Esophagus (tissue), 2 donors: Measurements from ENCODE around the gene MITF. TPM values are rescaled to one million over a fixed set of nuclear protein-coding genes. Genes with fewer than 3 reads are reported as not detected.

Experiments used
- H3K27ac ChIP-seq, 2 donors: one replicate each; pipeline ENCODE4 v1.5.1; 2013; ENCODE audit warnings: low read depth in 2 of 2, mild to moderate bottlenecking in 2 of 2, inconsistent platforms in 1 of 2, low read length in 1 of 2, moderate library complexity in 1 of 2
- H3K27me3 ChIP-seq, 2 donors: one replicate each; pipeline ENCODE4 v1.6.1; 2013; ENCODE audit warnings: low read length in 2 of 2, control low read depth in 1 of 2, mild to moderate bottlenecking in 1 of 2; ENCODE audit not compliant: insufficient read depth in 2 of 2, control insufficient read depth in 1 of 2
- H3K36me3 ChIP-seq, 2 donors: one replicate each; pipeline ENCODE4 v1.6.1; 2013; ENCODE audit warnings: low read length in 1 of 2; ENCODE audit not compliant: control insufficient read depth in 2 of 2, insufficient read depth in 2 of 2
- H3K4me1 ChIP-seq, 2 donors: one replicate each; pipeline ENCODE4 v1.6.1; 2013; ENCODE audit warnings: low read length in 1 of 2; ENCODE audit not compliant: control insufficient read depth in 2 of 2, insufficient read depth in 2 of 2
- H3K4me3 ChIP-seq, 2 donors: one replicate each; pipeline ENCODE4 v1.5.1; 2013; ENCODE audit warnings: low read length in 2 of 2, mild to moderate bottlenecking in 2 of 2, low read depth in 1 of 2, moderate library complexity in 1 of 2
- H3K9me3 ChIP-seq, 2 donors: one replicate each; pipeline ENCODE4 v1.6.1; 2013; ENCODE audit warnings: mild to moderate bottlenecking in 2 of 2, low read depth in 1 of 2, low read length in 1 of 2, moderate library complexity in 1 of 2; ENCODE audit not compliant: control insufficient read depth in 2 of 2, insufficient read depth in 1 of 2
- WGBS, 2 donors: extraction: QIAGEN DNeasy Blood & Tissue Kit; methylation state at CpG; one replicate each; pipeline ENCODE4 v1.1.7; 2013; 5-methylcytosine and 5-hydroxymethylcytosine counted together
- polyA plus RNA-seq, 2 donors: library from polyadenylated mRNA; stranded (reverse); fragments of 200-250 nt; gene quantifications; one replicate each; pipeline ENCODE4 v1.2.3, GENCODE V29; 2013
- donor health status: healthy with polysubstance abuse.
- donor health status: Bipolar disorder and iron deficiency.

MITF gene
- polyA plus RNA-seq, 2 donors: 2.0 to 3.3 TPM

DNA sequence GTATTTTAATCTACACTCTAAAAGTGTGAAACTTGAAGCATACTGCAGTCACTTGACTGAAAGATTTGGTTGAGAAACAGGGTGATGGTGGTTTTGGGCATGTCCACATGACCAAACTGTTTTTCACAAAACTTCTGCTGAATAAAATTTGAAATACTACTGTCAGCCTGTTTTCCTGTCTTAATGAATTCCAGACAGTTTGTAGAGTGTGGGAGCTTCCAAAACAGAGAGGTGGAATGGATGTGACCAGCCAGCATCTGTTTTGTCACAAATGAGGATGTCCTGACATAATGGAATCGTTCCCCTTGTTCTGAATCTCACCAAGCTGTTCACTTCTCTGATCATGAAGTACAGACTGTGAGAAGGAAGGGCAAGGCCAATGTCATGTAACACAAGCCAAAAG is 11.8 kb downstream of the MITF start:
- H3K4me3 ChIP-seq: no peak overlapping the region
- no peaks in the 10 kb centered on the region for H3K9me3 ChIP-seq
- no peaks in the 10 kb centered on the region for H3K27me3 ChIP-seq
- H3K27ac ChIP-seq: peak overlapping the region in 1 of 2 donors; percentile 41
- peaks cover 0 to 2% of the 10 kb centered on the region in 2 donors for H3K4me1 ChIP-seq
- WGBS, 2 donors: 62 to 64% methylated on average over 1 of the region's 1 CpG
- no peaks in the 10 kb centered on the region for H3K36me3 ChIP-seq

GRCh38 chr3:69752241-69752640 is 13.0 kb downstream of the MITF start:
- Histone ChIP-seq H3K9me3 (no peaks in the 10 kb centered on the region), H3K4me3 (no peak overlapping the region), H3K27ac (no peak overlapping the region), H3K27me3 (no peaks in the 10 kb centered on the region), H3K36me3 (no peaks in the 10 kb centered on the region), H3K4me1 (peaks cover 0 to 2% of the 10 kb centered on the region in 2 donors)
- 60 to 96% methylated on average over 1 of the region's 1 CpG for WGBS, 2 donors

GRCh38 chr3:69753179-69753775 is 14.0 kb downstream of the MITF start:
- Histone ChIP-seq H3K4me3 (no peak overlapping the region), H3K4me1 (peaks cover 0 to 2% of the 10 kb centered on the region in 2 donors), H3K36me3 (no peaks in the 10 kb centered on the region), H3K27me3 (no peaks in the 10 kb centered on the region), H3K27ac (no peak overlapping the region), H3K9me3 (no peaks in the 10 kb centered on the region)

- Histone ChIP-seq H3K9me3 (no peaks in the 10 kb centered on the region), H3K27me3 (no peaks in the 10 kb centered on the region), H3K27ac (no peak overlapping the region), H3K4me3 (no peak overlapping the region), H3K4me1 (peaks cover 0 to 2% of the 10 kb centered on the region in 2 donors), H3K36me3 (no peaks in the 10 kb centered on the region)
- WGBS, 2 donors: 65 to 78% methylated on average over 1 of the region's 1 CpG
These were observed 16.5 kb downstream of the MITF start for GRCh38 chr3:69755795-69756194.

DNA sequence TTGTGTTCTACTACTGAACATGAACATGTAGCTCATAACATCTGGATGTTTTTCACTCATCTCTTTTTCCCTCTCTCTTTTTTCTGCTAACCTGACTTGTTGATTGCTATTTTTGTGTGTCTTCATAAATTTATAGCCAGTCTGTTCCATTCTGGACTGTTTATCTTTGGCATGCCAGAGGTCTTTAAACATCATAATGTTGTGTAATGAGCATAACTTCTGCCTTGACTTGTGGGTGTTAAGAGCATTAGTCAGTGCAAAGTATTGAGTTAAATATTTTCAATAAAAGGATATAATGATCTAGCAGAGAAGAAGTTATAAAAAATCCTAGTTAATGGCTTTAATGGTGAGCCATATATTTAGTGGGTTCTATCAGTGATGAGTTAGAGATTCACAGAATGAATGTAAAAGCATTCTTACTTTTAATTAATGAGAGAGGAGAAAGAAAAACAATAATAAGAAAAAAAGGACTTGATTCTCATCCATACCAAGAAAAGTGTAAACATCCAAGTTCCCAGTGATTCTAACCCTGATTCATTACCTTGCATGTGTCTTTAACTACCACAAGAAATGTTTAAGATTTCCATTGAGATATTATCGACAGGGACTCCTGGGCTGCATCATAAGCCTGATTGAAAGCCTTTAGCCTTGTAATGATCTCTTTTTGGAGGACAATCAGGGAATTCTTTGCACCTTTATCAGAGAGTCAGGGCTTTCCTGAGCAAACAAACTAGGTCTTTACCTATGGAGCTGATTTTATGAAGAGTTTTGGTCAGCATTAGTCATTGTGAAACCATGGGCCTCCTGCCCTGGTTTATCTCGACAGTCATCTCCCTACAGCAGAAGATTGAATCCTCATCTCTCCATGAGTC is 22.9 kb downstream of the MITF start:
- H3K4me1 ChIP-seq: no peaks in the 10 kb centered on the region
- H3K27ac ChIP-seq: no peak overlapping the region
- no peak overlapping the region for H3K4me3 ChIP-seq
- no peaks in the 10 kb centered on the region for H3K27me3 ChIP-seq
- H3K36me3 ChIP-seq: no peaks in the 10 kb centered on the region
- 66 to 71% methylated on average over 2 of the region's 2 CpGs for WGBS, 2 donors
- no peaks in the 10 kb centered on the region for H3K9me3 ChIP-seq

DNA sequence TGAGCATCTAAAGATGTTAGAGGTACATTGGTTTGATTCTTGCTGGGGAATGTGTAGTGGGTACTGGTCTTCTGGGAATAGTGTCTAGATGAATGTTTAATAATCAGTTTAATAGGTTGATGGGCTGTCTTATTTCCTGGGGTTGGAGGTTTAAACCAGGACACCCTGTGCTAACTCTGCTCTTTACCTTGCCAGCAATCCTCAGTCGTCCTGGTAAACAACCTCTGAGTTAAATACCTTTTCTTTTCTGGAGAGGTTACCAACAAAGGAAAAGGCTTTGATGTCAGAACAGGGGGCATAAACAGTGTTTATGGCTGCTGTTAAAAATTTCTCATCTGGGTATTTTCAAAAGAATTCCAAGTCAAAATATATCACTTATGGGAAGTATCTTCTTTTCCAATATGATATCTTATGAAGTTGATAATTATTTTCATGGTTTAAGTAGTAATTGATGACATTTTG is 23.5 kb downstream of the MITF start:
- Histone ChIP-seq H3K4me3 (no peak overlapping the region), H3K9me3 (no peaks in the 10 kb centered on the region), H3K27me3 (no peaks in the 10 kb centered on the region), H3K4me1 (no peaks in the 10 kb centered on the region), H3K27ac (no peak overlapping the region), H3K36me3 (no peaks in the 10 kb centered on the region)
- WGBS, 2 donors: 48 to 65% methylated on average over 1 of the region's 1 CpG

DNA sequence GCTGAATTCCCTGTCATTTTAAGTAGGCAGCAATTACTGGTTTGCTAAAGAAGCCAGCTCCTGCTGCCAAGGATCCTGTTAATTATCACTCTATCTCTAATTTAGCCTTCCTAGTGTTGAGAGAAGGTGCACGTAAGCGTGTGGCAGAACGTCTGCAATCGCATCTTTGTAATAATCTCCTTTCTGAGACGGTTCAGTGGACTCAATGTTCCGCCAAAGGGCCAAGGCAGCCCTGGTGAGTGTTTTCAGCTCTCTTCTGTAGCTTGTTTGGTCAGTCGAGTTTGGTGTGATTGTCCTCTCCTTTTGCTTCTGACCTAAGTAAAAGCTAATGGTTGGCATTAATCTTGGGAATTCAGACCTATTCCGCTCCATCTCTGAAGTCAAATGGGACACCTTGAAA is 24.2 kb downstream of the MITF start:
- Histone ChIP-seq H3K4me3 (no peak overlapping the region), H3K4me1 (no peaks in the 10 kb centered on the region)
- 69 to 79% methylated on average over 8 of the region's 8 CpGs for WGBS, 2 donors

GRCh38 chr3:69764121-69764741 is 25.0 kb downstream of the MITF start:
- no peaks in the 10 kb centered on the region for H3K4me1 ChIP-seq
- 58 to 64% methylated on average over 3 of the region's 3 CpGs for WGBS, 2 donors
- H3K4me3 ChIP-seq: no peak overlapping the region
- H3K9me3 ChIP-seq: no peaks in the 10 kb centered on the region
- H3K36me3 ChIP-seq: no peaks in the 10 kb centered on the region
- no peak overlapping the region for H3K27ac ChIP-seq
- no peaks in the 10 kb centered on the region for H3K27me3 ChIP-seq

More for the DNA sequence above, 24.2 kb downstream of the MITF start:
- Histone ChIP-seq H3K27ac (peak overlapping the region in 1 of 2 donors; percentile 0), H3K36me3 (no peaks in the 10 kb centered on the region), H3K27me3 (no peaks in the 10 kb centered on the region), H3K9me3 (no peaks in the 10 kb centered on the region)

- H3K4me1 ChIP-seq: no peaks in the 10 kb centered on the region
These were observed 25.6 kb downstream of the MITF start for GRCh38 chr3:69764861-69765260.

More at GRCh38 chr3:69764861-69765260, 25.6 kb downstream of the MITF start:
- H3K9me3 ChIP-seq: no peaks in the 10 kb centered on the region
- no peak overlapping the region for H3K27ac ChIP-seq
- 68 to 84% methylated on average over 3 of the region's 3 CpGs for whole genome bisulfite sequencing, 2 donors
- no peaks in the 10 kb centered on the region for H3K36me3 ChIP-seq
- no peaks in the 10 kb centered on the region for H3K27me3 ChIP-seq
- H3K4me3 ChIP-seq: no peak overlapping the region
